Neutrophil (primary cell): ENCODE measurements around the gene RABAC1.

Experiments
- H3K27ac ChIP-seq: fragments of 200-600 bp; sonication (generic); 2 replicates; pipeline ENCODE4 v1.5.1; 2016; ENCODE audit warnings: mild to moderate bottlenecking, moderate library complexity
- H3K27me3 ChIP-seq: fragments of 200-600 bp; sonication (generic); 2 replicates; pipeline ENCODE4 v1.6.0; 2016; ENCODE audit warnings: mild to moderate bottlenecking
- H3K36me3 ChIP-seq: fragments of 200-600 bp; sonication (generic); 2 replicates; pipeline ENCODE4 v1.5.1; 2017
- H3K4me1 ChIP-seq, 2 experiments: fragments of 200-600 bp in 1 of 2; sonication (generic) in 1 of 2; 1 replicate in 1 of 2; 2 replicates in 1 of 2; pipeline versions ENCODE4 v1.5.1 to v1.6.1; 2013 to 2016; ENCODE audit warnings: low read depth in 1 of 2, low read length in 1 of 2, mild to moderate bottlenecking in 1 of 2, moderate library complexity in 1 of 2; ENCODE audit not compliant: control insufficient read depth in 1 of 2, insufficient read depth in 1 of 2
- H3K4me3 ChIP-seq, 2 experiments: fragments of 200-600 bp in 1 of 2; sonication (generic) in 1 of 2; 1 replicate in 1 of 2; 2 replicates in 1 of 2; pipeline ENCODE4 v1.5.1; 2013 to 2016; ENCODE audit warnings: low read depth in 1 of 2, low read length in 1 of 2, mild to moderate bottlenecking in 1 of 2, moderate library complexity in 1 of 2
- H3K9me3 ChIP-seq: fragments of 200-600 bp; sonication (generic); 2 replicates; pipeline ENCODE4 v1.5.1; 2016
- TF ChIP-seq, protein P1 (sequence below): fragments of 200-600 bp; sonication (generic); IDR thresholded peaks from 2 replicates; pipeline ENCODE4 v1.5.1; 2016; ENCODE audit warnings: antibody characterized with exemption

Gene RABAC1

DNA sequence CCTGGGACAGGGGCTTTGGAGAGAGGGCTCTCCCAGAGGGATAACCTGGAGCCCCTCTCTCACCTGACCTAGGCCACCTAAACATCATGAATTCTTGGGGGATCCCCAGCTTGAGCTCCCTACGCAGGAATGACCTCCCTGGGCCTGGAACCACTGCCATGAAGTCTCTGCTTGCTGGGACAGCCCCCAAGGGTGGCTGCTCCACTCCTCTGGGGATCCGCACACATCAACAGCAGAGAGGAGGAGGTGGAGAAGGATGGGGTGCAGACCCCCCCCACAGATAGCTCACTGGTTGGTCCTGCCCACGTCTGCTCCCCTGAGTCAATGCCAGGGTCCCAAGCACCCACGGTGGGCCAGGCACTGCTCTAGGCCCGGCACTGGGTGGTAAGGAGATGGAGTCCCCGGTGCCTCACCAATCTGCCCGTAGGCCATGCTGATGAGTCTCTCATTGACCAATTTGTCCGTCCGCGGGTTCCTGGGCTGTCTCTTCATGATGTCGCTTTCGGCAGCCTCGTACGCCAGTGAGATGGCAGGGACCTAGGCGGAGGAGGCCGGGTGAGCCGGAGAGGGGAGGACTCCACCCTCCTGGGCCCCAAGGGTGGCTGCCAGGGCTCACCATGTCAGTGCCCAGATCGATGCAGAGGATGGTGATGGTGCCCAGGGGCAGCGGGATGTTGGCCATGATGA is 10.8 kb upstream of the RABAC1 start:
- Histone ChIP-seq H3K9me3 (no peaks in the 10 kb centered on the region), H3K27me3 (peaks cover 7% of the 10 kb centered on the region), H3K27ac (no peak overlapping the region), H3K36me3 (no peaks in the 10 kb centered on the region), H3K4me3 (no peak overlapping the region), H3K4me1 (peaks cover 14 to 17% of the 10 kb centered on the region in 2 experiments)
- TF ChIP-seq, protein P1, sequence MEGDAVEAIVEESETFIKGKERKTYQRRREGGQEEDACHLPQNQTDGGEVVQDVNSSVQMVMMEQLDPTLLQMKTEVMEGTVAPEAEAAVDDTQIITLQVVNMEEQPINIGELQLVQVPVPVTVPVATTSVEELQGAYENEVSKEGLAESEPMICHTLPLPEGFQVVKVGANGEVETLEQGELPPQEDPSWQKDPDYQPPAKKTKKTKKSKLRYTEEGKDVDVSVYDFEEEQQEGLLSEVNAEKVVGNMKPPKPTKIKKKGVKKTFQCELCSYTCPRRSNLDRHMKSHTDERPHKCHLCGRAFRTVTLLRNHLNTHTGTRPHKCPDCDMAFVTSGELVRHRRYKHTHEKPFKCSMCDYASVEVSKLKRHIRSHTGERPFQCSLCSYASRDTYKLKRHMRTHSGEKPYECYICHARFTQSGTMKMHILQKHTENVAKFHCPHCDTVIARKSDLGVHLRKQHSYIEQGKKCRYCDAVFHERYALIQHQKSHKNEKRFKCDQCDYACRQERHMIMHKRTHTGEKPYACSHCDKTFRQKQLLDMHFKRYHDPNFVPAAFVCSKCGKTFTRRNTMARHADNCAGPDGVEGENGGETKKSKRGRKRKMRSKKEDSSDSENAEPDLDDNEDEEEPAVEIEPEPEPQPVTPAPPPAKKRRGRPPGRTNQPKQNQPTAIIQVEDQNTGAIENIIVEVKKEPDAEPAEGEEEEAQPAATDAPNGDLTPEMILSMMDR = no peak

- Histone ChIP-seq H3K4me1 (peaks cover 14 to 17% of the 10 kb centered on the region in 2 experiments), H3K27ac (no peak overlapping the region), H3K4me3 (no peak overlapping the region), H3K36me3 (no peaks in the 10 kb centered on the region), H3K9me3 (no peaks in the 10 kb centered on the region), H3K27me3 (peaks cover 7% of the 10 kb centered on the region)
- TF ChIP-seq, protein P1 = no peak
Observed at GRCh38 chr19:41968751-41969595, 9.9 kb upstream of the RABAC1 start.

DNA sequence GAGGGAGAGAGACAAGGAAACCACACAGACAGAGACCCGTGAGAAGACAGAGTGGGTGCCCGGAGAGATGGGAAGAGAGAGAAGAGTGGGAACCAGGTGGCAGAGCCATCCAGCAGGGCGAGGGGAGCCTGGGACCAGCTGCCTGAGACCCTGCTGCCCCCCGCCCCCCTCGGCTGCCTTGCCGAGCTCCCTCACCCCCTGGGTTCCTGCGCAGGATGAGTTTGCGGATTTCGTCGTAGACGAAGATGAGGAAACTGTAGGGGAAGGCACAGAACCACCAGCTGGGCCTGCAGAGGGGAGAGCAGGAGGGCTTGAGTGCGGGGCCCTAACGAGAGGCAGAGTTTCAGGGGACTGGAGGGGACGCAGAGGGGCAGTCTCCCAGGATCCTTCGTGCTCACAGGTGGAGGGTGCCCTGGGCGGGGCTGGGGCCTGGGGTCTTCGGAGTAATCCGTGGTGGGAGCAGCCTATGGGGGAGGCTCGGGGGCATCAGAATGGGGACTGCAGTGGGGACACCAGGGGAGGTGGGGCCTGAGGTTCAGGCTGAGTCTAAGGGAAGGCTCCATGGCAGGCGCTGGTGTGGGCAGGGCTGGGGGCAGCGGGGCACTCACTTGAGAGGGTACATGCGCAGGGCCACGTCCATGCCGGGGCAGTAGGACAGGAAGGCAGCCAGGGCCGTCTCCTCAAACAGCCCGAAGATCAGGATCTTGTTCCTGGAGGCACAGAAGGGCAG is 8.1 kb upstream of the RABAC1 start:
- H3K9me3 ChIP-seq = no peaks in the 10 kb centered on the region
- H3K27ac ChIP-seq = peak overlapping the region; percentile 77
- H3K27me3 ChIP-seq = peaks cover 7% of the 10 kb centered on the region
- no peaks in the 10 kb centered on the region for H3K36me3 ChIP-seq
- TF ChIP-seq, protein P1 = no peak
- H3K4me1 ChIP-seq = peaks cover 14 to 17% of the 10 kb centered on the region in 2 experiments
- H3K4me3 ChIP-seq = peak overlapping the region; percentile 55 to 64

DNA sequence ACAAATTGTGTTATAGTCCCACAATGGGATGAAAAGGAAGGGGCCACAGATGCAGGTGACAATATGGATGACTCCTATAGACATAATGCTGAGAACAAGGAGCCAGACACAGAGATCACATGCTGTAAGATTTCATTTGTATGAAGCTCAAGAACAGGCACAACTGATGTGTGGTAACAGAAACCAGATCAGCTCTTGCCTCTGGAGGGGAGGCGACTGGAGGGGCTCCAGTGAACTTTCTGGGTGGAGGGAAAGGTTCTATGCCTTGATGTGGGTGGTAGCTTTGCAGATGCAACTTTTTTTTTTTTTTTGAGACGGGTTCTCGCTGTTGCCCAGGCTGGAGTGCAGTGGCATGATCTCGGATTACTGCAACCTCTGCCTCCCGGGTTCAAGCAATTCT is 6.0 kb upstream of the RABAC1 start:
- H3K36me3 ChIP-seq = no peaks in the 10 kb centered on the region

DNA sequence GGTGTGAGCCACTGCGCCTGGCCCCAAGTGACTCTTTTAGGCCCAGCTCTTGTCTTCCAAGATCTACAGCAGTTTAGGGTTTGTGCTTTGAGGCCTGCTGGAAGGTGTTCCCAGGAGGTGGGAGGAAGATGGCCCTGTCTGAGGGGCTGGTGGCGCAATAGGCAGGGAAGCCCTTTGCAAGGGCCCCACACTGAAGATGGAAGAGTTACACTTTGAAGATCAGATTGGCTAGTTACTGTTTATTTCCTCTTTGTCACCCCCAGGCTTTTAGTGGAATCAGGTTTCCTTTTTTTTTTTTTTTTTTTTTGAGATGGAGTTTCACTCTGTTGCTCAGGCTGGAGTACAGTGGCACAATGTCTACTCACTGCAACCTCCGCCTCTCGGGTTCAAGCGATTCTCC is 1.9 kb upstream of the RABAC1 start:
- H3K9me3 ChIP-seq = no peaks in the 10 kb centered on the region
- H3K4me1 ChIP-seq = peaks cover 20% of the 10 kb centered on the region in 2 experiments
- H3K4me3 ChIP-seq = no peak overlapping the region
- H3K36me3 ChIP-seq = peaks cover 14% of the 10 kb centered on the region
- TF ChIP-seq, protein P1 = no peak
- no peak overlapping the region for H3K27ac ChIP-seq
- H3K27me3 ChIP-seq = peaks cover 2% of the 10 kb centered on the region

More for the DNA sequence above, 6.0 kb upstream of the RABAC1 start:
- Histone ChIP-seq H3K4me3 (no peak overlapping the region), H3K27ac (no peak overlapping the region), H3K27me3 (peaks cover 7% of the 10 kb centered on the region), H3K4me1 (peaks cover 14 to 17% of the 10 kb centered on the region in 2 experiments), H3K9me3 (no peaks in the 10 kb centered on the region)
- TF ChIP-seq, protein P1 = no peak
